ENCODE data around the gene MBD6.

The MBD6 gene

GRCh38 chr12:57552835-57553313 is 30.2 kb downstream of the MBD6 start:
- Histone ChIP-seq H3K36me3 (ENCODE audit: low read length) (no peaks in the 10 kb centered on the region), H4K20me1 (ENCODE audit: low read depth, low read length) (no peaks in the 10 kb centered on the region), H3K27ac (ENCODE audit: low read depth, low read length) (no peak overlapping the region), H3K27me3 (ENCODE audit: low read length) (no peaks in the 10 kb centered on the region), H2AFZ (ENCODE audit: low read depth, low read length, severe bottlenecking) (no peak overlapping the region), H3K9ac (ENCODE audit: low read length) (no peak overlapping the region), H3K9me2 (replicated peaks; ENCODE audit: insufficient read depth, low read length) (no peaks in the 10 kb centered on the region), H3K9me3 (ENCODE audit: insufficient read depth, low read length) (no peaks in the 10 kb centered on the region), H3K4me3 (ENCODE audit: insufficient read depth, low read length, poor library complexity, severe bottlenecking) (no peak overlapping the region), H3F3A (ENCODE audit: insufficient read depth) (no peaks in the 10 kb centered on the region), H3K4me2 (ENCODE audit: low read depth, low read length, poor library complexity, severe bottlenecking) (no peak overlapping the region), H3K79me2 (ENCODE audit: insufficient read depth, low read length) (no peaks in the 10 kb centered on the region)
- TF ChIP-seq EZH2phosphoT487 (conservative IDR thresholded peaks at IDR 0.05; ENCODE audit: low read length) (no peak), CTCF (IDR thresholded peaks at IDR 0.05; ENCODE audit: insufficient read depth, low read length, poor library complexity, severe bottlenecking) (no peak)

GRCh38 chr12:57553343-57554202 is 30.9 kb downstream of the MBD6 start:
- H3K9me3 ChIP-seq (ENCODE audit: insufficient read depth, low read length), result no peaks in the 10 kb centered on the region
- no peak overlapping the region for H3K4me2 ChIP-seq (ENCODE audit: low read depth, low read length, poor library complexity, severe bottlenecking)
- H4K20me1 ChIP-seq (ENCODE audit: low read depth, low read length), result no peaks in the 10 kb centered on the region
- no peak overlapping the region for H3K27ac ChIP-seq (ENCODE audit: low read depth, low read length)
- H2AFZ ChIP-seq (ENCODE audit: low read depth, low read length, severe bottlenecking), result no peak overlapping the region
- TF ChIP-seq CTCF (IDR thresholded peaks at IDR 0.05; ENCODE audit: insufficient read depth, low read length, poor library complexity, severe bottlenecking) (no peak), EZH2phosphoT487 (conservative IDR thresholded peaks at IDR 0.05; ENCODE audit: low read length) (no peak)
- no peak overlapping the region for H3K4me3 ChIP-seq (ENCODE audit: insufficient read depth, low read length, poor library complexity, severe bottlenecking)
- no peaks in the 10 kb centered on the region for H3F3A ChIP-seq (ENCODE audit: insufficient read depth)
- H3K79me2 ChIP-seq (ENCODE audit: insufficient read depth, low read length), result no peaks in the 10 kb centered on the region
- H3K27me3 ChIP-seq (ENCODE audit: low read length), result no peaks in the 10 kb centered on the region
- H3K9ac ChIP-seq (ENCODE audit: low read length), result no peak overlapping the region
- no peaks in the 10 kb centered on the region for H3K9me2 ChIP-seq (replicated peaks; ENCODE audit: insufficient read depth, low read length)
- H3K36me3 ChIP-seq (ENCODE audit: low read length), result no peaks in the 10 kb centered on the region

- H3K27me3 ChIP-seq (ENCODE audit: low read length), result no peaks in the 10 kb centered on the region
These were observed 31.8 kb downstream of the MBD6 start for GRCh38 chr12:57554453-57554852.

More at GRCh38 chr12:57554453-57554852, 31.8 kb downstream of the MBD6 start:
- H4K20me1 ChIP-seq (ENCODE audit: low read depth, low read length), result no peaks in the 10 kb centered on the region
- no peak overlapping the region for H2AFZ ChIP-seq (ENCODE audit: low read depth, low read length, severe bottlenecking)
- H3K9ac ChIP-seq (ENCODE audit: low read length), result no peak overlapping the region
- H3K4me3 ChIP-seq (ENCODE audit: insufficient read depth, low read length, poor library complexity, severe bottlenecking), result no peak overlapping the region
- no peak overlapping the region for H3K4me2 ChIP-seq (ENCODE audit: low read depth, low read length, poor library complexity, severe bottlenecking)
- H3K9me3 ChIP-seq (ENCODE audit: insufficient read depth, low read length), result no peaks in the 10 kb centered on the region
- H3K36me3 ChIP-seq (ENCODE audit: low read length), result no peaks in the 10 kb centered on the region
- no peak overlapping the region for H3K27ac ChIP-seq (ENCODE audit: low read depth, low read length)
- no peaks in the 10 kb centered on the region for H3K79me2 ChIP-seq (ENCODE audit: insufficient read depth, low read length)
- H3F3A ChIP-seq (ENCODE audit: insufficient read depth), result no peaks in the 10 kb centered on the region
- no peak for TF ChIP-seq CTCF (IDR thresholded peaks at IDR 0.05; ENCODE audit: insufficient read depth, low read length, poor library complexity, severe bottlenecking)
- TF ChIP-seq EZH2phosphoT487 (conservative IDR thresholded peaks at IDR 0.05; ENCODE audit: low read length), result no peak
- H3K9me2 ChIP-seq (replicated peaks; ENCODE audit: insufficient read depth, low read length), result no peaks in the 10 kb centered on the region

All from SU-DHL-6 (cell line).